Liver (tissue), 9 donors: ENCODE results near the gene PIPOX. TPM values are rescaled to one million over a fixed set of nuclear protein-coding genes. Genes with fewer than 3 reads are reported as not detected.

Source experiments
- DNase-seq: peaks from one replicate; pipeline ENCODE4 v3.0.0-alpha.2; 2017; ENCODE audit warnings: low spot score
- H3K27ac ChIP-seq, 2 donors: one replicate each; pipeline ENCODE4 v1.7.0; 2013; ENCODE audit warnings: inconsistent platforms in 2 of 2, low read length in 2 of 2, control low read depth in 1 of 2, low read depth in 1 of 2, mild to moderate bottlenecking in 1 of 2
- H3K27me3 ChIP-seq, 4 donors: one replicate each; pipeline versions ENCODE4 v1.6.1 to v1.7.0; 2013; ENCODE audit warnings: low read length in 3 of 4, inconsistent platforms in 1 of 4, mild to moderate bottlenecking in 1 of 4, moderate library complexity in 1 of 4; ENCODE audit not compliant: control insufficient read depth in 4 of 4, insufficient read depth in 4 of 4
- H3K36me3 ChIP-seq, 4 donors: one replicate each; pipeline versions ENCODE4 v1.6.1 to v1.7.0; 2013; ENCODE audit warnings: low read length in 3 of 4, mild to moderate bottlenecking in 3 of 4, low read depth in 1 of 4, moderate library complexity in 1 of 4; ENCODE audit not compliant: control insufficient read depth in 4 of 4, insufficient read depth in 3 of 4
- H3K4me1 ChIP-seq, 4 donors: one replicate each; pipeline versions ENCODE4 v1.6.1 to v1.7.0; 2013; ENCODE audit warnings: low read length in 3 of 4, mild to moderate bottlenecking in 3 of 4, moderate library complexity in 1 of 4; ENCODE audit not compliant: control insufficient read depth in 4 of 4, insufficient read depth in 4 of 4
- H3K4me3 ChIP-seq, 3 donors: one replicate each; pipeline versions ENCODE4 v1.6.1 to v1.7.0; 2013; ENCODE audit warnings: low read length in 3 of 3, control low read depth in 1 of 3, low read depth in 1 of 3, mild to moderate bottlenecking in 1 of 3
- H3K9ac ChIP-seq, 2 donors: one replicate each; pipeline ENCODE4 v1.7.0; 2013; ENCODE audit warnings: low read length in 2 of 2, mild to moderate bottlenecking in 2 of 2, moderate library complexity in 2 of 2, control low read depth in 1 of 2, low read depth in 1 of 2
- H3K9me3 ChIP-seq, 4 donors: one replicate each; pipeline versions ENCODE4 v1.6.1 to v1.7.0; 2013; ENCODE audit warnings: low read length in 3 of 4; ENCODE audit not compliant: control insufficient read depth in 4 of 4
- CTCF ChIP-seq: fragments of 150-350 bp; IDR thresholded peaks from 2 replicates; pipeline ENCODE4 v1.5.1; 2017; ENCODE audit warnings: improper control_type of control experiment, low read depth, low read length; ENCODE audit not compliant: missing input control
- EGR1 ChIP-seq, 2 donors: IDR thresholded peaks; 2 replicates each; pipeline ENCODE4 v1.6.1; 2016 to 2018; ENCODE audit warnings: antibody characterized with exemption in 2 of 2, low read depth in 2 of 2
- FOXA1 ChIP-seq: IDR thresholded peaks from 2 replicates; pipeline ENCODE4 v1.6.1; 2016; ENCODE audit warnings: antibody characterized with exemption
- FOXA2 ChIP-seq: IDR thresholded peaks from 2 replicates; pipeline ENCODE4 v1.6.1; 2016; ENCODE audit warnings: antibody characterized with exemption
- GABPA ChIP-seq, 2 donors: IDR thresholded peaks in 1 of 2; conservative IDR thresholded peaks in 1 of 2; 2 replicates each; pipeline ENCODE4 v1.6.1; 2016; ENCODE audit warnings: antibody characterized with exemption in 2 of 2, mild to moderate bottlenecking in 1 of 2, moderate library complexity in 1 of 2
- HNF4A ChIP-seq, 2 donors: conservative IDR thresholded peaks; 2 replicates each; pipeline ENCODE4 v1.6.1; 2016; ENCODE audit warnings: antibody characterized with exemption in 2 of 2, mild to moderate bottlenecking in 2 of 2
- HNF4G ChIP-seq: IDR thresholded peaks from 2 replicates; pipeline ENCODE4 v1.6.1; 2016; ENCODE audit warnings: antibody characterized with exemption
- JUND ChIP-seq, 2 donors: IDR thresholded peaks; 2 replicates each; pipeline ENCODE4 v1.6.1; 2016; ENCODE audit warnings: antibody characterized with exemption in 2 of 2
- NR2F2 ChIP-seq: IDR thresholded peaks from 2 replicates; pipeline ENCODE4 v1.6.1; 2016; ENCODE audit warnings: antibody characterized with exemption
- RAD21 ChIP-seq, 2 donors: IDR thresholded peaks; 2 replicates each; pipeline ENCODE4 v1.6.1; 2016; ENCODE audit warnings: antibody characterized with exemption in 2 of 2, mild to moderate bottlenecking in 2 of 2
- REST ChIP-seq: IDR thresholded peaks from 2 replicates; pipeline ENCODE4 v1.6.1; 2016; ENCODE audit warnings: antibody characterized with exemption, mild to moderate bottlenecking
- RXRA ChIP-seq, 2 donors: IDR thresholded peaks; 2 replicates each; pipeline ENCODE4 v1.6.1; 2017 to 2018; ENCODE audit warnings: antibody characterized with exemption in 2 of 2, mild to moderate bottlenecking in 1 of 2
- SP1 ChIP-seq: IDR thresholded peaks from 2 replicates; pipeline ENCODE4 v1.6.1; 2018; ENCODE audit warnings: antibody characterized with exemption, mild to moderate bottlenecking
- TAF1 ChIP-seq: conservative IDR thresholded peaks from 2 replicates; pipeline ENCODE4 v1.6.1; 2016; ENCODE audit warnings: antibody characterized with exemption, mild to moderate bottlenecking
- YY1 ChIP-seq: IDR thresholded peaks from 2 replicates; pipeline ENCODE4 v1.6.1; 2016; ENCODE audit warnings: antibody characterized with exemption, mild to moderate bottlenecking
- WGBS: extraction: QIAGEN DNeasy Blood & Tissue Kit; methylation state at CpG from one replicate; pipeline ENCODE4 v1.1.7; 2013; 5-methylcytosine and 5-hydroxymethylcytosine counted together
- polyA plus RNA-seq, 2 donors: library from polyadenylated mRNA; stranded (reverse) in 1 of 2; unstranded in 1 of 2; fragments of 200-250 nt in 1 of 2; fragments of >200 nt in 1 of 2; fragmentation: Nextera tagmentation in 1 of 2; extraction: Ambion mirVana in 1 of 2; gene quantifications; one replicate each; pipeline versions ENCODE4 v1.2.1 to v1.2.3, GENCODE V29; 2013 to 2015
- total RNA-seq, 2 donors: library from RNA; depleted of rRNA; stranded (reverse); fragments of >200 nt; gene quantifications; one replicate each; pipeline ENCODE4 v1.2.3, GENCODE V29; 2014
- TF ChIP-seq, protein P1 (sequence below): IDR thresholded peaks from 2 replicates; pipeline ENCODE4 v1.6.1; 2016; ENCODE audit warnings: antibody characterized with exemption
- TF ChIP-seq, protein P2 (sequence below): IDR thresholded peaks from 2 replicates; pipeline ENCODE4 v1.6.1; 2016; ENCODE audit warnings: antibody characterized with exemption
- TF ChIP-seq, protein P3 (sequence below): IDR thresholded peaks from 2 replicates; pipeline ENCODE4 v1.6.1; 2016; ENCODE audit warnings: antibody characterized with exemption
- donor health status: healthy.
- donor health status: healthy.
- donor health status: healthy.
- donor health status: healthy.
- donor health status: healthy.

Gene PIPOX
- total and polyA plus RNA-seq, 4 donors: 19.3 to 227 (median 158) TPM

- WGBS: 70% methylated on average over 13 of the region's 13 CpGs
- Histone ChIP-seq H3K36me3 (no peaks in the 10 kb centered on the region), H3K27ac (no peak overlapping the region), H3K27me3 (no peaks in the 10 kb centered on the region), H3K4me1 (peaks cover 15 to 30% (median 28%) of the 10 kb centered on the region in 4 donors), H3K9ac (no peak overlapping the region), H3K4me3 (no peak overlapping the region), H3K9me3 (no peaks in the 10 kb centered on the region)
- DNase-seq: no peak
- TF ChIP-seq FOXA1 (no peak), EGR1 (IDR thresholded peaks at IDR 0.05; ENCODE audit: low read depth in 2 of 2) (no peak), SP1 (peak; percentile 71), CTCF (no peak), GABPA (IDR thresholded peaks at IDR 0.05 in 1 of 2, conservative IDR thresholded peaks at IDR 0.05 in 1 of 2) (no peak), YY1 (peak; percentile 41), REST (peak; percentile 38), HNF4A (conservative IDR thresholded peaks at IDR 0.05) (peak; percentile 96 to 98), HNF4G (peak; percentile 84), NR2F2 (no peak), FOXA2 (no peak), JUND (IDR thresholded peaks at IDR 0.05) (peak in 1 of 2 donors; percentile 54), TAF1 (no peak), RAD21 (IDR thresholded peaks at IDR 0.05) (no peak), RXRA (IDR thresholded peaks at IDR 0.05) (peak; percentile 69 to 89)
- TF ChIP-seq, protein P1, sequence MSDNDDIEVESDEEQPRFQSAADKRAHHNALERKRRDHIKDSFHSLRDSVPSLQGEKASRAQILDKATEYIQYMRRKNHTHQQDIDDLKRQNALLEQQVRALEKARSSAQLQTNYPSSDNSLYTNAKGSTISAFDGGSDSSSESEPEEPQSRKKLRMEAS: peak; percentile 38
- TF ChIP-seq, protein P2, sequence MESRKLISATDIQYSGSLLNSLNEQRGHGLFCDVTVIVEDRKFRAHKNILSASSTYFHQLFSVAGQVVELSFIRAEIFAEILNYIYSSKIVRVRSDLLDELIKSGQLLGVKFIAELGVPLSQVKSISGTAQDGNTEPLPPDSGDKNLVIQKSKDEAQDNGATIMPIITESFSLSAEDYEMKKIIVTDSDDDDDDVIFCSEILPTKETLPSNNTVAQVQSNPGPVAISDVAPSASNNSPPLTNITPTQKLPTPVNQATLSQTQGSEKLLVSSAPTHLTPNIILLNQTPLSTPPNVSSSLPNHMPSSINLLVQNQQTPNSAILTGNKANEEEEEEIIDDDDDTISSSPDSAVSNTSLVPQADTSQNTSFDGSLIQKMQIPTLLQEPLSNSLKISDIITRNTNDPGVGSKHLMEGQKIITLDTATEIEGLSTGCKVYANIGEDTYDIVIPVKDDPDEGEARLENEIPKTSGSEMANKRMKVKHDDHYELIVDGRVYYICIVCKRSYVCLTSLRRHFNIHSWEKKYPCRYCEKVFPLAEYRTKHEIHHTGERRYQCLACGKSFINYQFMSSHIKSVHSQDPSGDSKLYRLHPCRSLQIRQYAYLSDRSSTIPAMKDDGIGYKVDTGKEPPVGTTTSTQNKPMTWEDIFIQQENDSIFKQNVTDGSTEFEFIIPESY: no peak
- TF ChIP-seq, protein P3, sequence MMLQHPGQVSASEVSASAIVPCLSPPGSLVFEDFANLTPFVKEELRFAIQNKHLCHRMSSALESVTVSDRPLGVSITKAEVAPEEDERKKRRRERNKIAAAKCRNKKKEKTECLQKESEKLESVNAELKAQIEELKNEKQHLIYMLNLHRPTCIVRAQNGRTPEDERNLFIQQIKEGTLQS: no peak
Measured at GRCh38 chr17:28993645-28994426, 49.1 kb upstream of the PIPOX start.
